Parathyroid adenoma (tissue), 2 donors: Measurements from ENCODE around the gene UFL1.
"Not testable (repeated sequence)": the region's sequence is repeated elsewhere in the genome, so short reads cannot be mapped to it uniquely, and the experiment has no call there.

Experiments
- H2AFZ ChIP-seq: fragments of 300-600 bp; sonication (generic); one replicate; pipeline ENCODE4 v1.7.0; 2017; ENCODE audit warnings: antibody characterized with exemption, mild to moderate bottlenecking
- H3K27ac ChIP-seq: fragments of 300-600 bp; sonication (generic); one replicate; pipeline ENCODE4 v1.7.0; 2017
- H3K27me3 ChIP-seq: fragments of 300-600 bp; sonication (generic); one replicate; pipeline ENCODE4 v1.7.0; 2017; ENCODE audit warnings: low read length; ENCODE audit not compliant: control insufficient read depth, insufficient read depth
- H3K36me3 ChIP-seq: fragments of 300-600 bp; sonication (generic); one replicate; pipeline ENCODE4 v1.7.0; 2017; ENCODE audit warnings: low read length; ENCODE audit not compliant: control insufficient read depth, insufficient read depth
- H3K4me1 ChIP-seq: fragments of 300-600 bp; sonication (generic); one replicate; pipeline ENCODE4 v1.7.0; 2017; ENCODE audit warnings: control low read depth
- H3K4me2 ChIP-seq: fragments of 300-600 bp; sonication (generic); one replicate; pipeline ENCODE4 v1.7.0; 2017; ENCODE audit warnings: low read length
- H3K4me3 ChIP-seq: fragments of 300-600 bp; sonication (generic); one replicate; pipeline ENCODE4 v1.7.0; 2017; ENCODE audit warnings: low read depth, low read length
- H3K79me2 ChIP-seq: fragments of 300-600 bp; sonication (generic); one replicate; pipeline ENCODE4 v1.7.0; 2017; ENCODE audit warnings: control low read depth
- H3K9ac ChIP-seq: fragments of 300-600 bp; sonication (generic); one replicate; pipeline ENCODE4 v1.7.0; 2017; ENCODE audit warnings: mild to moderate bottlenecking
- H3K9me3 ChIP-seq: fragments of 300-600 bp; sonication (generic); one replicate; pipeline ENCODE4 v1.7.0; 2017; ENCODE audit warnings: low read length; ENCODE audit not compliant: control insufficient read depth
- TF ChIP-seq, protein P1 (sequence below): fragments of 300-600 bp; sonication (generic); IDR thresholded peaks from one replicate; pipeline ENCODE4 v1.7.0; 2017; ENCODE audit warnings: antibody characterized with exemption, mild to moderate bottlenecking
- donor health status: primary hyperparathyroidism.

Gene UFL1

DNA sequence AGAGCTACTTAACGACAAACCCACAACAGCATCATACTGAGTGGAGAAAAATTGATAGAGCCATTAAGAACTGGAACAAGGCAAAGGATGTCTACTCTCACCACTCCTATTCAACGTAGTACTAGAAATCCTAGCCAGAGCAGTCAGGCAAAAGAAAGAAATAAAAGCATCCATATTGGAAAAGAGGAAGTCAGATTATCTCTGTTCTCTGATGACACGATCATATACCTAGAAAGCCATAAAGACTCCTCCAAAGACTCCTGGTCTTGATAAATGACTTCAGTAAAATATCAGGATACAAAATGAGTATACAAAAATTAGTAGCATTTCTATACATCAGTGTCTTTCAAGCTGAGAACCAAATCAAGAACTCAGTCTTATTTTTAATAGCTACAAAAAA lies 24.3 kb downstream of the UFL1 start:
- H3K4me2 ChIP-seq, result no peak overlapping the region
- no peaks in the 10 kb centered on the region for H3K9me3 ChIP-seq
- no peaks in the 10 kb centered on the region for H3K79me2 ChIP-seq
- H3K27ac ChIP-seq, result no peak overlapping the region
- H2AFZ ChIP-seq, result no peak overlapping the region
- no peaks in the 10 kb centered on the region for H3K27me3 ChIP-seq
- H3K9ac ChIP-seq, result no peak overlapping the region
- H3K4me3 ChIP-seq, result no peak overlapping the region
- no peaks in the 10 kb centered on the region for H3K4me1 ChIP-seq
- H3K36me3 ChIP-seq, result no peaks in the 10 kb centered on the region
- TF ChIP-seq, protein P1, sequence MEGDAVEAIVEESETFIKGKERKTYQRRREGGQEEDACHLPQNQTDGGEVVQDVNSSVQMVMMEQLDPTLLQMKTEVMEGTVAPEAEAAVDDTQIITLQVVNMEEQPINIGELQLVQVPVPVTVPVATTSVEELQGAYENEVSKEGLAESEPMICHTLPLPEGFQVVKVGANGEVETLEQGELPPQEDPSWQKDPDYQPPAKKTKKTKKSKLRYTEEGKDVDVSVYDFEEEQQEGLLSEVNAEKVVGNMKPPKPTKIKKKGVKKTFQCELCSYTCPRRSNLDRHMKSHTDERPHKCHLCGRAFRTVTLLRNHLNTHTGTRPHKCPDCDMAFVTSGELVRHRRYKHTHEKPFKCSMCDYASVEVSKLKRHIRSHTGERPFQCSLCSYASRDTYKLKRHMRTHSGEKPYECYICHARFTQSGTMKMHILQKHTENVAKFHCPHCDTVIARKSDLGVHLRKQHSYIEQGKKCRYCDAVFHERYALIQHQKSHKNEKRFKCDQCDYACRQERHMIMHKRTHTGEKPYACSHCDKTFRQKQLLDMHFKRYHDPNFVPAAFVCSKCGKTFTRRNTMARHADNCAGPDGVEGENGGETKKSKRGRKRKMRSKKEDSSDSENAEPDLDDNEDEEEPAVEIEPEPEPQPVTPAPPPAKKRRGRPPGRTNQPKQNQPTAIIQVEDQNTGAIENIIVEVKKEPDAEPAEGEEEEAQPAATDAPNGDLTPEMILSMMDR, result no peak

- no peak overlapping the region for H3K27ac ChIP-seq
- H3K79me2 ChIP-seq, result no peaks in the 10 kb centered on the region
- H3K9ac ChIP-seq, result no peak overlapping the region
- no peak overlapping the region for H3K4me3 ChIP-seq
- H3K36me3 ChIP-seq, result no peaks in the 10 kb centered on the region
- no peak overlapping the region for H3K4me2 ChIP-seq
- no peaks in the 10 kb centered on the region for H3K27me3 ChIP-seq
- H2AFZ ChIP-seq, result no peak overlapping the region
- TF ChIP-seq, protein P1, result no peak
- no peaks in the 10 kb centered on the region for H3K4me1 ChIP-seq
- H3K9me3 ChIP-seq, result no peaks in the 10 kb centered on the region
These were observed 26.0 kb downstream of the UFL1 start for GRCh38 chr6:96547654-96548053.

- H3K9ac ChIP-seq, result no peak overlapping the region
- no peaks in the 10 kb centered on the region for H3K79me2 ChIP-seq
- H3K27me3 ChIP-seq, result no peaks in the 10 kb centered on the region
- H2AFZ ChIP-seq, result no peak overlapping the region
- no peaks in the 10 kb centered on the region for H3K9me3 ChIP-seq
- no peaks in the 10 kb centered on the region for H3K4me1 ChIP-seq
- no peak overlapping the region for H3K4me3 ChIP-seq
- H3K4me2 ChIP-seq, result no peak overlapping the region
- TF ChIP-seq, protein P1, result no peak
- H3K36me3 ChIP-seq, result no peaks in the 10 kb centered on the region
- no peak overlapping the region for H3K27ac ChIP-seq
These were observed 33.0 kb downstream of the UFL1 start for GRCh38 chr6:96554558-96554957.

GRCh38 chr6:96559740-96560139 lies 38.1 kb downstream of the UFL1 start:
- not testable (repeated sequence) for H3K27me3 ChIP-seq, H3K4me1 ChIP-seq, H3K9ac ChIP-seq, H3K36me3 ChIP-seq, H2AFZ ChIP-seq, H3K27ac ChIP-seq, H3K9me3 ChIP-seq, H3K79me2 ChIP-seq, H3K4me3 ChIP-seq, H3K4me2 ChIP-seq

DNA sequence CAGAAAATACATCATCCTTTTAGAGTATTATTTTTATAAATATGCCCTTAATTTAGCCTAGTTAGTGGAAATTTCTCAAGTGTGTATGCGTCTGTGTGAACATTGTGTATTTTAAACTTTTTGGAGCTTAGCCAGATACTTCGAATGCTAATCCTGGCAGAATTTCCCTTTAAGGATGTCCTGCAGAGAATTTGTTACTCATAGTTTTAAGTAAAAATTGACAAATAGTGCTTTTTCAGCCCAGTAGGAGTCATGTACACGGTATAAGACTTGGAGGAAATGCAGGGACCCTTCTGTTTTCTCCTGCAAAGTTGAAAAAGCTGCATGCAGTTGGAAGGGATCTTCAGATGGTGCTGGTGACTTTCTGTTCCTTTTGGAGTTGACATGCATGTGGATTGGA lies 41.3 kb downstream of the UFL1 start, which contains the start of gene FHL5:
Gene FHL5 (plus strand): TSS at position 243 of the 400 bp plus-strand sequence. CDS start 40,486 bp downstream, outside the sequence.
- Histone ChIP-seq H3K27me3 (no peaks in the 10 kb centered on the region), H3K79me2 (no peaks in the 10 kb centered on the region), H3K4me2 (no peak within 1 kb of the TSS), H2AFZ (no peak within 1 kb of the TSS), H3K4me3 (no peak within 1 kb of the TSS), H3K9ac (no peak within 1 kb of the TSS), H3K36me3 (no peaks in the 10 kb centered on the region), H3K4me1 (no peaks in the 10 kb centered on the region), H3K27ac (no peak within 1 kb of the TSS), H3K9me3 (no peaks in the 10 kb centered on the region)
- TF ChIP-seq, protein P1, result no peak
